GM23248 (cell line): Measurements from ENCODE around the gene CDH4. TPM values are rescaled to one million over a fixed set of nuclear protein-coding genes. Genes with fewer than 3 reads are reported as not detected.
A peak's percentile ranks its signal among the peaks of the same experiment; 100 is the strongest.

ENCODE experiments used
- DNase-seq: peaks from one replicate; pipeline ENCODE4 v3.0.0-alpha.2; 2015
- H2AFZ ChIP-seq: fragments of 200-600 bp; sonication (generic); 2 replicates; pipeline ENCODE4 v1.6.1; 2016; ENCODE audit warnings: antibody characterized with exemption
- H3F3A ChIP-seq: fragments of 200-600 bp; sonication (generic); 2 replicates; pipeline ENCODE4 v1.6.1; 2016; ENCODE audit warnings: mild to moderate bottlenecking, antibody characterized with exemption, mixed run types; ENCODE audit not compliant: insufficient read depth
- H3K27ac ChIP-seq: fragments of 200-600 bp; sonication (generic); 2 replicates; pipeline ENCODE4 v1.5.1; 2016; ENCODE audit warnings: mild to moderate bottlenecking
- H3K27me3 ChIP-seq: fragments of 200-600 bp; sonication (generic); replicated peaks from 2 replicates; pipeline ENCODE4 v1.6.1; 2016; ENCODE audit warnings: mild to moderate bottlenecking; ENCODE audit not compliant: insufficient read depth
- H3K36me3 ChIP-seq: fragments of 200-600 bp; sonication (generic); 2 replicates; pipeline ENCODE4 v1.6.1; 2016; ENCODE audit warnings: low read depth, mild to moderate bottlenecking
- H3K4me1 ChIP-seq: fragments of 200-600 bp; sonication (generic); 2 replicates; pipeline ENCODE4 v1.6.1; 2016; ENCODE audit warnings: mild to moderate bottlenecking; ENCODE audit not compliant: insufficient read depth
- H3K4me2 ChIP-seq: fragments of 200-600 bp; sonication (generic); one replicate; pipeline ENCODE4 v1.6.1; 2016; ENCODE audit warnings: mild to moderate bottlenecking; ENCODE audit not compliant: unreplicated experiment
- H3K4me3 ChIP-seq: fragments of 200-600 bp; sonication (generic); 2 replicates; pipeline ENCODE4 v1.5.1; 2016; ENCODE audit warnings: mild to moderate bottlenecking
- H3K79me2 ChIP-seq: fragments of 200-600 bp; sonication (generic); 2 replicates; pipeline ENCODE4 v1.6.1; 2016; ENCODE audit warnings: mild to moderate bottlenecking; ENCODE audit not compliant: insufficient read depth
- H3K9ac ChIP-seq: fragments of 200-600 bp; sonication (generic); 2 replicates; pipeline ENCODE4 v1.6.1; 2016; ENCODE audit warnings: mild to moderate bottlenecking
- H3K9me2 ChIP-seq: fragments of 200-600 bp; sonication (generic); 2 replicates; pipeline ENCODE4 v1.6.1; 2016; ENCODE audit warnings: mixed run types, mild to moderate bottlenecking, moderate library complexity; ENCODE audit not compliant: insufficient read depth
- H3K9me3 ChIP-seq: fragments of 200-600 bp; sonication (generic); one replicate; pipeline ENCODE4 v1.6.1; 2017; ENCODE audit warnings: low read depth
- H4K20me1 ChIP-seq: fragments of 200-600 bp; sonication (generic); 2 replicates; pipeline ENCODE4 v1.6.0; 2016; ENCODE audit not compliant: insufficient read depth
- EZH2 ChIP-seq: fragments of 200-600 bp; sonication (generic); IDR thresholded peaks from 2 replicates; pipeline ENCODE4 v1.6.1; 2018; ENCODE audit warnings: antibody characterized with exemption, mild to moderate bottlenecking; ENCODE audit not compliant: insufficient read depth, poor library complexity, severe bottlenecking
- EZH2phosphoT487 ChIP-seq: fragments of 200-600 bp; sonication (generic); IDR thresholded peaks from 2 replicates; pipeline ENCODE4 v1.6.1; 2018; ENCODE audit warnings: antibody characterized with exemption, moderate library complexity, mild to moderate bottlenecking, low read depth; ENCODE audit not compliant: insufficient read depth
- WGBS, 2 experiments: methylation state at CpG; one replicate each; pipeline ENCODE4 v1.1.6; 2015 to 2017; ENCODE audit warnings: low lambda C conversion rate in 2 of 2, low coverage in 1 of 2; ENCODE audit errors: missing lambda C conversion rate in 2 of 2; 5-methylcytosine and 5-hydroxymethylcytosine counted together
- in situ Hi-C: fragments of 300-500 bp; cut with MboI; formaldehyde crosslinking; loops from 2 replicates; pipeline ENCODE4 v1.15.0; 2020
- polyA plus RNA-seq: library from polyadenylated mRNA; unstranded; fragments of >200 nt; fragmentation: Nextera tagmentation; extraction: Ambion mirVana; gene quantifications from 2 replicates; pipeline ENCODE4 v1.2.1, GENCODE V29; 2016
- total RNA-seq: library from RNA; depleted of rRNA; stranded (reverse); fragments of >200 nt; shearing (Covaris generic); gene quantifications from 2 replicates; pipeline ENCODE4 v1.2.3, GENCODE V29; 2014

The CDH4 gene
- total and polyA plus RNA-seq, 2 experiments from 2014 or later, result 1.1 to 3.9 TPM

DNA sequence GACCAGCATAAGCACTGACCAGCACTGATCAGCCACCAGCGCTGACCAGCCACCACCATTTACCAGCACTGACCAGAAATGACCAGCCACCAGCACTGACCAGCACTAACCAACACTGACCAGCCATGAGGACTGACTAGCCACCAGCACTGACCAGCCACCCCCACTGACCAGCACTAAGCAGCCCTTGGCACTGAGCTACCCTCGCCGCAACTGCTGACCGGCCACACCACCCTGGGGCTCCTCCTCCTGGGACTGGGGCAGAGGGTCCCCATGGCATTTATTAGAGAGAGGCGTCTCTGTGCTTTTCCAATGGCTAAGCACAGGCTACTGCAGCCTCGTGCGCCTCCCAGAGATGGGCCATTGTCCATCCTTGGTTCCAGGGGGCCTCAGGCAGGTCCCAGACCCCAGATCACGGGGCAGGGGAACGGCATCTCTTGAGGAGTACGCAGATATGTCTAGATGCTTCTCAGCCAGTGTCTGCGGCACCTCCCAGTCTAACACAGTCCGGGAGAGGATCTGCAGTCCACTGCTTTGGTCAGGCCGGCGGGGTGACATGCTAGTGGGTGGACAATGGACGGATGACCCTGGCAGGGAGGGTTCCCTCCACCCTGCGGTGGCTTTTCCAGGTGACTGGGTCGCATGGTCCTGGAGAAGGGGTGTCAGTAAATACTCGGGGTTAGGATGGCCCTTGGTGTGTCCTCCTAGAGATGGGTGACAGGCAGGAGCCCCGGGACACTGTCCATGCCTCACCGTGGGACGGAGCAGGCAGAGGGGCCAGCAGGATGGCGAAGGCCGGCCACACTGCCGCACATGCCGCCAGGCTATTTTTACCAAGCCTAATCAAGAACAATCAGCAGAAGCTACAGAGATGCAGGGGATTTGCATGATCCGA, 645.6 kb downstream of the CDH4 start:
- H3F3A ChIP-seq, result no peaks in the 10 kb centered on the region
- no peak overlapping the region for H2AFZ ChIP-seq
- no peaks in the 10 kb centered on the region for H3K4me1 ChIP-seq
- TF ChIP-seq EZH2 (no peak), EZH2phosphoT487 (no peak)
- DNase-seq, result no peak
- in situ Hi-C loops, result loop anchor here (25.0 kb wide), 2 partner anchors 1685 to 1835 kb away; no protein-coding TSS in a partner anchor
- no peaks in the 10 kb centered on the region for H4K20me1 ChIP-seq
- peaks cover 12% of the 10 kb centered on the region; the same call in 1 of the 2 replicates for H3K27me3 ChIP-seq
- no peak overlapping the region for H3K27ac ChIP-seq
- H3K9me2 ChIP-seq, result no peaks in the 10 kb centered on the region
- WGBS, 2 experiments, result 53 to 56% methylated on average over 26 of the region's 26 CpGs
- H3K9me3 ChIP-seq, result no peaks in the 10 kb centered on the region
- no peak overlapping the region for H3K4me2 ChIP-seq
- H3K36me3 ChIP-seq, result no peaks in the 10 kb centered on the region
- H3K4me3 ChIP-seq, result no peak overlapping the region
- no peak overlapping the region for H3K9ac ChIP-seq
- H3K79me2 ChIP-seq, result no peaks in the 10 kb centered on the region

DNA sequence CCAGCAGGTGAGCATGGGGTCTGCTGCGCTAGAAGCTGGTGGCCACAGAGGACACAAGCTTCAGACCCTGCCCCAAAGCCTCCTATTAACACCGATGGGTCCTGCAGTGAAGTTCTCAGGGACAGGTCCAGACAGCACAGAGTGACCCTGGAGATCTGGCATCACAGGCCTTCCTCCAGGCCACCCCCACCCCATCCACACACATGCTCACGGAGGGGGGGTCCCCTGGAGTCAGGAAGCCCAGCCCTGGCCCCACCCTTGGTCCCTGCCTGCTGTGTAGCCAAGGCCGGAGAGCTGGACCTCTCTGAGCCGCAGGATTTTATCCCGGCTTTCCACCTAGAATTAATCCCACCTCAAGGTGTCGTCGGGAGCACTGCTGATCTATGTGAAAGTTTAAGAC, 646.3 kb downstream of the CDH4 start:
- no peak for DNase-seq
- WGBS, 2 experiments, result 43 to 54% methylated on average over 7 to 8 of the region's 8 CpGs
- H3K79me2 ChIP-seq, result no peaks in the 10 kb centered on the region
- H3K4me3 ChIP-seq, result no peak overlapping the region
- H3K4me1 ChIP-seq, result no peaks in the 10 kb centered on the region
- no peaks in the 10 kb centered on the region for H4K20me1 ChIP-seq
- no peaks in the 10 kb centered on the region for H3K9me2 ChIP-seq
- H3K9me3 ChIP-seq, result no peaks in the 10 kb centered on the region
- no peaks in the 10 kb centered on the region for H3K36me3 ChIP-seq
- peaks cover 12% of the 10 kb centered on the region; the same call in 1 of the 2 replicates for H3K27me3 ChIP-seq
- H3K4me2 ChIP-seq, result no peak overlapping the region
- H3K9ac ChIP-seq, result no peak overlapping the region
- H3F3A ChIP-seq, result no peaks in the 10 kb centered on the region
- TF ChIP-seq EZH2 (no peak), EZH2phosphoT487 (no peak)
- in situ Hi-C loops, result loop anchor here (25.0 kb wide), 2 partner anchors 1686 to 1836 kb away; no protein-coding TSS in a partner anchor
- H3K27ac ChIP-seq, result no peak overlapping the region
- no peak overlapping the region for H2AFZ ChIP-seq

DNA sequence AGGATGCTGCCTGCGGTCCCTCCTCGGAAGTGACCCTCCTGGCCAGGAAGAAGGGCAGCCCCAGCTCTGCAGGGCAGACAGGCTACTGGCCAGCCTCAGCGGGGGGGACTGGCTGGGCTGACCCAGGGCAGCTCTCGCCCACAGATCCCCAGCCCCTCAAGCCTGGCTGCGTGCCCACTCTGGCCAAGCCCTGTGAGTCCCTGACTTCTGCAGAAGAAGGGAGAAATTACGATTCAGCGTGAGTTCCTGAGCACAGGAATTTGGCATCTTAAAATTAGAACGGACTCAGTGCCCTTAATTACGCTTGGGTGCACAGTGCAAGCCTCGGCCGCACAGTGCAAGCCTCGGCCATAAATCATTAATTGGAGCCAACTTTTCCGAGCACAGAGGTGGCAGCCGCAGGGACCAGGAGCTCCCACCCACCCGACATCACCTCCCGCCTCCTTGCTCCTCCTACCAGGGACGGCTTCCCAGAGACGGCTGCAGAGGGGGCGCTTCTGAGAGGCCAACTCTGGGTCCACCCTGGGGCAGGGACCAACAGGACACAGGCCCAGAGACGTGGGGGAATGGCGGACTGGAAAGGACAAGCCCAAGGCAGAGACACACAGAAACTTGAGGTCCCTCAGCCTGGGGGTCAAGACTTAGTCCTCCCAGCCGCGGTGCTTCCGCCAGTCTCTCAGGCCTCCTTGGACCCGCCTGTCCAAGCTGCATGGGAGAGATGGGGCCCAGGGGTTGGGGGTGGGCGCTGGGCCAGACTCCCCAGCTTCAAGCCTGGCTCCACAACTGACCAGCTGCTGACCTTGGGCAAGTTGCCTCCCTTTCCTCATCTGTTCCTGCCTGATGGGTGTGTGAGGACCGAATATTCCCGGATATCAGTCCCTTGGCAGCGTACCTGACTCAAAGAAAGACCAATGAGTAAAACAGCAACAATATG, 648.2 kb downstream of the CDH4 start:
- 26 to 30% methylated on average over 27 to 28 of the region's 29 CpGs for WGBS, 2 experiments
- H3K36me3 ChIP-seq, result no peaks in the 10 kb centered on the region
- H3K9ac ChIP-seq, result no peak overlapping the region
- H3K79me2 ChIP-seq, result no peaks in the 10 kb centered on the region
- no peak overlapping the region for H2AFZ ChIP-seq
- no peaks in the 10 kb centered on the region for H3K9me2 ChIP-seq
- in situ Hi-C loops, result no loop called here
- no peak overlapping the region for H3K27ac ChIP-seq
- DNase-seq, result no peak
- no peaks in the 10 kb centered on the region for H3K9me3 ChIP-seq
- no peak for TF ChIP-seq EZH2phosphoT487
- TF ChIP-seq EZH2, result no peak
- no peak overlapping the region for H3K4me2 ChIP-seq
- H3K27me3 ChIP-seq, result peaks cover 12% of the 10 kb centered on the region; the same call in 1 of the 2 replicates
- H4K20me1 ChIP-seq, result no peaks in the 10 kb centered on the region
- no peaks in the 10 kb centered on the region for H3K4me1 ChIP-seq
- no peak overlapping the region for H3K4me3 ChIP-seq
- H3F3A ChIP-seq, result no peaks in the 10 kb centered on the region

GRCh38 chr20:61900945-61901293, 648.9 kb downstream of the CDH4 start:
- Histone ChIP-seq H3K27me3 (peaks cover 12% of the 10 kb centered on the region; the same call in 1 of the 2 replicates), H3K4me2 (no peak overlapping the region), H3F3A (no peaks in the 10 kb centered on the region), H3K9ac (no peak overlapping the region), H3K4me1 (no peaks in the 10 kb centered on the region), H3K36me3 (no peaks in the 10 kb centered on the region), H3K27ac (no peak overlapping the region), H3K79me2 (no peaks in the 10 kb centered on the region), H2AFZ (no peak overlapping the region), H3K9me3 (no peaks in the 10 kb centered on the region), H4K20me1 (no peaks in the 10 kb centered on the region), H3K9me2 (no peaks in the 10 kb centered on the region), H3K4me3 (no peak overlapping the region)
- WGBS, 2 experiments, result 38 to 42% methylated on average over 4 of the region's 4 CpGs
- in situ Hi-C loops, result no loop called here
- DNase-seq, result no peak
- TF ChIP-seq EZH2 (peak; percentile 21), EZH2phosphoT487 (no peak)
